ENCODE results near the gene TRAT1.
A peak's percentile ranks its signal among the peaks of the same experiment; 100 is the strongest.
"Not testable (repeated sequence)": the region's sequence is repeated elsewhere in the genome, so short reads cannot be mapped to it uniquely, and the experiment has no call there.

Gene TRAT1, protein sequence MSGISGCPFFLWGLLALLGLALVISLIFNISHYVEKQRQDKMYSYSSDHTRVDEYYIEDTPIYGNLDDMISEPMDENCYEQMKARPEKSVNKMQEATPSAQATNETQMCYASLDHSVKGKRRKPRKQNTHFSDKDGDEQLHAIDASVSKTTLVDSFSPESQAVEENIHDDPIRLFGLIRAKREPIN

DNA sequence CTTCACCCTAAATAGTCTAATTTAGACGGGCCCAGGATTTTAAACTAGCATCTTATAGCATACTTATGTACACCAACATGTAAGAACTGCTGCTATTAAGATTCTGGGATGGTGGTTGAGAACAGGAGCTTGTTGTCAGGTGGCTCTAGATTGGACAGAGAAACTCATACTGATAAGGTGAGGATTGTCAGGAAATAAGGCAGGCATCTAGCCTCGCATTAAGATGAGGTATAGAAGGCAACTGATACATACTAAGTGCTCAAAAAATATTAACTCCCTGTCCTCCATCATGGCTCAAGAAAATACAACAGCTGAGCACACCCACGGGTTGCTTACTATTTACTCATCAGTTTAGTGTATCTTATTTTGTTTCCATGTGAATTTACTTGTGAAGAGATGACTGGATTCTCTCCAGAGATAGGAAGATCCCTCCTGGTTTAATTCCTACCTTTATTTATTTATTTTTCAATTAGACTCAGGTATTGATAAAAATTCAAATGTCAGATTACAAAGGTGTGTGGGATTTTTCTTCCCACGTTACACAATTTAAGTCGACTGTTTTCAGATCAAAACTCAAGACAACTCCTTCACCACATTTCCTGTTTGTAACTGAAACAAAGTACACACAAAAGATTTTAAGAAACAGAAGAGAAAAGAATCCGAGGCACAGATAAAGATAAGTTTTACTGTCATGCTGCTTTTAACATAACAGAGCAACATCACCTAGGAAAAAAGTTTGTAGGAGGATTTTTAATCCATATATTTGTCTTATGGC, at the start of gene TRAT1:
TRAT1 (plus strand) TSS at position 664 of the 775 bp plus-strand sequence. CDS start 142 bp downstream, outside the sequence.
- DNase-seq (ENCODE audit: low read depth, low spot score) = no peak

DNA sequence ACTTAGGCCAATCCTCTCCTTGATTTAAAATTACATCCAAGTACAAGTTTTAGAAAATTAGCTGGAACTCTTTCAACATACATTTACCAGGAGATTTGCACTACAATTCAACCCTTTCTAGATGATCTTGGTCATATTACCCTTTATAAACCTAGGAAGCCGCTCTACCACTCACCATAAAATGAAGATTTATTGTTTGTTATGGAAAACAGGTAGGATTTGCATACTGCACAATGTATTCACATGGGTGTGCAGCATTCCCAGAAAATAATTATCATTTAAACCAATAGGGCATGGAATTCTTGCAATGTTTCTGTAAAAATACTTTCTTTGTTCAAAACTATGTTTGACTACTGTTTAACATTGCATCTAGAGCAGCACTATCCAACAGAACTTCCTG, 46.9 kb upstream of the TRAT1 start:
- no peak for DNase-seq (ENCODE audit: low read depth, low spot score)

DNA sequence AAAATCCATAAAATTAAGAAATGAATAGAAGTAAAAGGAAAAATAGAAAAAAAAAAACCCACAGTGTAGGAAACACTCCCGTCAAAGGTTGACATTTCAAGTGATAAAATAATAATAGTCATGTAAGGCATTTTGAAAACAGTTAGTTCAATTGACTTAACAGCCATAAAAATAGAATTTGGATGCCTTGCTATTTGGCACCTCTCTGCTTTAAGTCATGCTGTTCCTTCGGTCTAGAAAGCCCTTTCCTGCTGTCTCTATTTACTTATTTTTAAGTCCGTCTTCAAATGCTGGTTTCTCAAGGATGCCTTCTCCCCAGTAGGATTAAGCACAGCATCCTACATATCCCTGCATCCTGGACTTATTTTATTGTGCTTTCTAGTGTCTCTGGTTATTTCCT, 43.1 kb upstream of the TRAT1 start:
- no peak for DNase-seq (ENCODE audit: low read depth, low spot score)

DNA sequence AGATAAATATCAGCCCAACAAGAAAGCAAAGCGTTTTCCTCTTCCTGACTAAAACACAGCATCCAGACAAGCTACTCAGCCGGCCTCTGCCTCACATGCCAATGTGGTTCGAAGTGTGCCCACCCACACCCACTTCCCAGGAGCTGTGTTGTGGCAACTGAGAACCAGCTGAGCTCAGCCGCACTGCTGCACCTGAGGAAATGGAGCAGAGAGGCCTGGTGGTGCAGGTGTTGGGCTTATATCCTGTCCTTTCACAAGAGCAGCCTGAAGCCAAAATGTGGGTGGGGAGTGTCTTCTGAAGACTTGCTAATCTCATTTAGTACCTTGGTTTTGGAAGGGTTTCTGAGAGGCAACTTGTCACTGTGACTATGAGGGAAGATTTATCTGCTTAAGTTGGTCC, 42.4 kb upstream of the TRAT1 start:
- no peak for DNase-seq (ENCODE audit: low read depth, low spot score)

DNA sequence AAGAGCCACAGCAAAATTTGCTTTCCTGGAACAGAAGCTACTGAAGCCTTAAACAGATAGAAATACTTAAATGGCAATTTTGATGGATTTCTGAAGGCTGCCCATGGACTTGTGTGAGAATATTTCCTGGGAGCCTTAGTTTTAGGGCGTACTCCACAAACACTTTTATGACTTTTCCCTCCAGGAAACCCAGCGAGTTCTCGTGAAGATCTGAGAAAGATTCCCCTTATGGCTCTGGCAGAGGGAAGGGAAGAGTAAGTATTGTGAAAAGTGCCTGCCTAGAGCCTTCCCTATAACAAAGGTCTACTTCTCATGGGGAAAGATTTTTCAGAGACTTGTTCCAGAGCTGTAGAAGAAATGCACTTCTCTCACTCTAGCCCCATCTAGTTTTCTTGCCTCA, 31.1 kb upstream of the TRAT1 start:
- DNase-seq (ENCODE audit: low read depth, low spot score) = no peak

DNA sequence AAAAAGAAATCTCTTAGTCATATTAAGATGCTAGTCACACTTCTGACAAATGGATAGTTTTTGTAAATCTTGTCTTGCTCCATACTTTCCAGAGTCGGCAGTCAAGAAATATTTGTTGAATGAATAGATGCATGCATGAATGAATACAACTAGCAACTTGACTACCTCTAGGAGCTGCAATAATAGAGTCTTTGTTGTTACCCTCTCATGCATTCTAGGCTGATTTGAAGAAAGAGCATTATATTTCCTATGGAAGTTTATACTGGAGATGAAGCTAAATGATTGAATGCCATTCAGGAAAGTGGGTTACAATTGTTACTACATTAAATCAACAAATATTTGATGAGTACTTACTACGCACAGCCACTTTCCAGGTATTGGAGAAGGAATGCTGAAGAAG, 18.1 kb upstream of the TRAT1 start:
- DNase-seq (ENCODE audit: low read depth, low spot score) = no peak

DNA sequence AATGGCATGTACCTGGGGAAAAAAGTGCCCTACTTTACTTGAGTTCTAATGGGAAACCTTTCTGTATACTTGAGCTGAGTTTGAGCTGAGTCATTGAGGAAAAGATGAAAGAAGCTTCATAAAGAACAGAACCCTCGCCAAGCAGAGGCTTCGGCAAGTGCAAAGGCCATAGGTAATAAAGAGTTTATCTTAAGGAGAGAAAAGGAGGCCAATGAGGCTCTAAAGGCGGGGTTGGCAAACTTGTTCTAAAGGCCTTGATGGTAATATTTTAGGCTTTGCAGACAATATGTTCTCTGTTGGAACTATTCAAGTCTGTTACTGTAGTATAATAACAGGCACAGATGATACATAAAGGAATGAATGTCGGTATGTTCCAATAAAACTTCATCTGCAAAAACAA, 17.6 kb upstream of the TRAT1 start:
- DNase-seq (ENCODE audit: low read depth, low spot score) = no peak

DNA sequence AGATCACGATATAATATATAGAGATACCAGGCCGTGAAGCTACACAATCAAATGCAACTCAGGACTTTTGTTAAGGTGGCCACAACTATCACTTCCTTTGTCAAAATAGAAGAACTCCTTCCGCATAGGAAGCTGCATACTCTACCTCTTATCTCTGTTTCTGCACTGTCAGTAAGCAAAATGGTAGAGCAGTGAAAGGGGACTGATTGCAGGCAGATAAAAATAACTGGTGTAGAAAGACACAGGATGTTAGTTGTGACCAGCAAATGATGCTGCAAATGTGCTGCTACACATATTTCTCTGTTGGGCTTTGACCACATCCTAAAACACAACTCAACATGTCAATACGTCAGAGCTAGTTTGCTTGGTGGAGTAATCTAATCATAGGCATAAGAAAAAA, 16.3 kb upstream of the TRAT1 start:
- DNase-seq (ENCODE audit: low read depth, low spot score) = no peak

DNA sequence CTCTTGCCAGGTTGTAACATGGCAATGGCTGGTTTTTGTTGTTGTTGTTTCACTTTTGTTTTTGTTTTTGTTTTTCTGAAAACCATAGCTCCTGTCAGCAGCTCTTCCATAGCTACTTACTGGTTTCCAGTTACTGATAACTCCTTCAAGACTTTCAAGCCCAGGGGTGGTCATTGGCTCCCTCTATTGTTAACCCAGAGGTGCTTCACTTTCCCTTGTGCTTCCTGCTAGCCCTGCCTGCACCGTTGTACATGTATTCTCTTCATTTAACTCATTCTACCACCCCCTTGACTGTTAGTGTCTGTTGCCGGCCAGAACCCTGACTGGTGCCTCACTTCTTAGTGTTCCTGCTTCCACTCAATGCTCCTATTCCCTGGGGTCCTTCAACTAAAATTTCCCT, 4.2 kb upstream of the TRAT1 start:
- peak; percentile 64 for DNase-seq (ENCODE audit: low read depth, low spot score)

DNA sequence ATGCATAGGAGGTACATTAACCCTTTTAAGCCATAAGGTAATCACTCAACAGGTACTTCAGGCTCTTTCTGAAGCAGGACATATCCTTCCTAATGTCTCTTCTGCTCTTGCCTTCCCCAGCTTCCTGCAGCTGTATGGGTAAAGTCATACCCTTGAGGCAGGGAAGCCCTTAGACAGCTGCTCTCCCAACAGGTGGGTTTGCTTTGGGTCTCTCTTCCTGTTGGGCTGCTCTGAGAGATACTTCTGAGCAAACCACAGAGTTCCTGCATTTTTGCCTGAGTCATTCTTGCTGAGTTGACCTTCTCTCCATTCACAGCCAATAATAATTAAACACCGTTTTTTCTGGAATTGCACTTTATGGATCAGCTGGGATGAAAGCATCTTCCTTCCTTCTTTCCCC, 2.0 kb upstream of the TRAT1 start:
- DNase-seq (ENCODE audit: low read depth, low spot score) = no peak

DNA sequence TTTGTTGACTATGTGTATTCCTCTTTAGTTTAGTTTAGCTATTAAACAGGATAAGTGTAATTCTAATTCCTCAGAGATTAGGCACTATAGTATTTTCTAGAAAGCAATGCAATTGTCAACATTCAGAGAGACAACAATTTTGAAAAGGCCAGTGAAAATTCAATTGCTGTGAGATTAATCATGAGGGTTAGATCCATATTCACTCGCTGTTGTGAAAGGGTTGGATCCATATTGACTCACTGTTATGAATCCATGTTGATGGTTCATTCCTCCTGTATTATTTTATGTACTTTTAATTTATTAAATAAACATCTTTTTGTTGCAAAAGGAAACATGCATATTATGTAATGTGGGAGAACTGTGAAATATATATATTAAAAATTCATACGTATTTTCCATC, 641 bp downstream of the TRAT1 start:
- no peak for DNase-seq (ENCODE audit: low read depth, low spot score)

DNA sequence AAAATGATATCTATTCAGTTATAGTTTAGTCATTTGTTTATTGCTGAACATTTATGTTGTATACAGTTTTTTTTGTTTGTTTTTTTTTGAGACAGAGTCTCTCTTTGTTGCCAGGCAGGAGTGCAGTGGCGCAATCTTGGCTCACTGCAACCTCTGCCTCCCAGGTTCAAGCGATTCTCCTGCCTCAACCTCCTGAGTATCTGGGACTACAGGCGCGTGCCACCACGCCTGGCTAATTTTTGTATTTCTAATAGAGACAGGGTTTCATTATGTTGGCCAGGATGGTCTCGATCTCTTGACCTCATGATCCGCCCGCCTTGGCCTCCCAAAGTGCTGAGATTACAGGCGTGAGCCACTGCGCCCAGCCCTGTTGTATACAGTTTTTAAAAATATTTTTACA, 1.2 kb downstream of the TRAT1 start:
- DNase-seq (ENCODE audit: low read depth, low spot score) = not testable (repeated sequence)

DNA sequence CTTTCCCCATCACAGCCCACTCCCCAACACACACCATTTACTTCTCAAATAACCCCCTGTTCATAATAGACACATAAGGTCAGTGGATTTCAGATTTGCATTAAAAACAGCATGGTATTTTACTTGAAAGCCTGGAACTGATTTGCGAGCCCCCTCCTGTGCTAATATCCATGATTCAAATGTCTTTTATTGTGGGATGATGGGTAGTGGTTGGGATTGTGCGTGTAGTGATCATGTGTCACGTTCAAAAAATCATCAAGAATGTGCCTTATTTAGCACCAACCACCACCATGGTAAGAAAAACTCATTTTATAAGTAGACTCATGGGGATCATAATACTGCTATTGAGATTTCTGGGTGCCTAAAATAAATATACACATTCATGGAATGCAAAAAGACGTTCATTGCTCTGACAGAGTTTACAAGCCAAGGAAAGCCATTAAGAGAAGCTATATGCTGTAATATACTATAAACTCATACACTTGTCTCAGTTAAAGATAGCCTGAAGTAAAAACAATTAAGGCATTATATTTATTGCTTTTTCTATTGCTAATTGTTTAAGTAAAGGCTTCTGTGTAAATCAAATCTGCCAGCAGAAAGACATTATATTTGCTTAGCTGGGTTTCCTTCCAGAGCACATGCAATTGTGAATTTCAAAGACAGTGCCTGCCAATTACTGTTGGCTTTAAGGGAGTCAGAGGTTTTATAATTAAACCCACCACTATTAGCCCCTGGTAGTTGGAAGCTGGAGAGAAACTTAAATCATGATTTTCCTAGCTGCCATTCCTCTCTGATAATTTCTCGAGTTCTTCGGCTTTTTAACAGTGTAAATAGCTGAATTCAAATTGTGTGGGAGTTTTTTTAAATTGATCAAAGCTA, 4.0 kb downstream of the TRAT1 start:
- no peak for DNase-seq (ENCODE audit: low read depth, low spot score)

DNA sequence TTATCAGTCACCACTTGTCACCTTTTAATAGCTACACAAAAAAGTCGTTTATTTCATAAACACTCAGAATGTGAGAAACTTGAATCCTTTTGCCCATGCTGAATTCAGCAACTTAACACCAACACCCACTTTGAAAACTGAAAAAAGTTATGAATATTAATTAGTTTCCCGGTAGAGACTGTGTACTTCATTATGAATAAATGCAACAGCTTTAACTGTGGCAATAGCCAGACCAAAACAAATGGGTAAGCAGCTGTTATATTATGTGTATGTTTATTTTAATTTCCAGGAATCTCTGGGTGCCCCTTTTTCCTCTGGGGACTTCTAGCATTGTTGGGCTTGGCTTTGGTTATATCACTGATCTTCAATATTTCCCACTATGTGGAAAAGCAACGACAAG, 7.8 kb downstream of the TRAT1 start:
- DNase-seq (ENCODE audit: low read depth, low spot score) = no peak

DNA sequence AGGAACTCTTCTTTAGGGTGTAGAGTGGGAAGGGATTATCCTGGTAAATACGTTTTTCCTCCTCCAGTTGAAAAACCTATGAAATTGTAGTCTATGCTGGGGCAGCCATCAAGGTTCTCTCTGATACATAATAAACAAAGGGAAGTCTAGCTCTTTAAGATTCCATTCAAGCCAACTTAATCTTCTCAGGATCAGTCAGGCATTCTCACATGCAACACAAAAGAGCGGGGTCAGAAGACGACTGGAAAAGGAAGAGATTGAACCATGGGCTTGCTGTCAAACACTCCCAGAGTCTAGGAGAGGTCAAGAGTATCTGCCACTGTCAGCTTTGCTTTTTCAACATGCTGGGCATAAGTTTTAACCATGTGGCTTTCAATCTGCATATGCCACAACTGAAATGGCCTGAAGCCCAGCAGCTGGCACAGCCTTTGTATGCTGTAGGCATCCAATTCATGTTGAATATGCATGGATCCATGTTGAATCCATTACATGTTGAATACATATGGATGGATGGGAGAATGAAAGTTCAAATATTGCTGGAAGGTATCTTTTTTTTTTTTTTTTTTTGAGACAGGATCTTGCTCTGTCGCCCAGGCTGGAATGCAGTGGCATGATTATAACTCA, 8.5 kb downstream of the TRAT1 start:
- no peak for DNase-seq (ENCODE audit: low read depth, low spot score)

DNA sequence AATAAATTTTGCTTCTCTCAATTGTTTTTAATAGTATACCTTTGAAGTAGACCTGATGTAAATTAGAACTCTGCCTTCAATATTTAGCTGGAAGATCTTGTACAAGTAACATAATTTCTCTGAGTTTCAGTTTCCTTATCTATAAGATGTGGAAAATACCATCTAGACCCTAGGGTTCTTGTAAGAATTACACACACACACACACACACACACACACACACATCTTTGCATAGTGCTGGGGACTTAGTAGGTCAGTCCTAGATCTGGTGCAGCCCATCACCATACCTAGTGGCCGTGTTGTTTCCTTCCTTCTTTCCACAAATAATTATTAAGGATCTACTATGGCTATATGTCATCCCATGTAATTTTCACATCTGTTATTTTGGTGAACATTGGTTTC, 11.0 kb downstream of the TRAT1 start:
- DNase-seq (ENCODE audit: low read depth, low spot score) = no peak

DNA sequence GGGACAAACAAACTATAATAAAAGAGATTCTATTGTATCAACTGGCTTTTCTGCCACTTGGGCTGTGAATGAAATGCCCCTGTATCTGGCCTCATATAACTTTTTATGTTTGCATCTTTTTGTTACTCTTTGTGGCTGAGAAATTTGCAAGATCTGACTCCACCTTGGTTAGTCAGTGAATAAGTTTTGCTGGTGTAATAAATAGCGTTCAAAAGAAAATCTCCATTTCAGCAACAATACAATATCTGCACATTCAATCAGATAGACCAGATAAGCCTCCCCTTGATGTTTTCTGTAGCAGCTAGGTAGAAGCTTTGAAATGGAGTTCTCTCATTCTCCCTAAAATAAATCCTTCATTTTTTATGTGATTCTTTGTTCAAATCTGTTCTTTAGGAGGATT, 12.0 kb downstream of the TRAT1 start:
- DNase-seq (ENCODE audit: low read depth, low spot score) = no peak

DNA sequence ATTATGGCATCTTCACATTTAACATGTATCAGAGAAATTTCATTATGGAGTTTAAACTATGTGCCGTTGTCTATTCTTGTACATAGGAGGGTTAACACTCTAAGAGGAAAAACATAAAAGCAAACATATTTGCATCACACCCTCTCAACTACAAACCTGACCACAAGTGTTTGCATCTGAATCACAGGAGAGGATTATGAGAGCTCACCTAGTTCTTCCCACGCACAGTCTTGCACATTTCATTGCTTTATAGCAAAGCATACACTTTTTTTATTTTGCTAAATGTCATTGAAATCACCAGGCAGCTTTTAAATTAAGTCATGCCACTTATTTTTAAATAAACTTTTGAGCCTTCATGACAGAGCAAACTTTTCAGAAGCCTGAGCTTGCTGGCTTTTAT, 12.5 kb downstream of the TRAT1 start:
- no peak for DNase-seq (ENCODE audit: low read depth, low spot score)

DNA sequence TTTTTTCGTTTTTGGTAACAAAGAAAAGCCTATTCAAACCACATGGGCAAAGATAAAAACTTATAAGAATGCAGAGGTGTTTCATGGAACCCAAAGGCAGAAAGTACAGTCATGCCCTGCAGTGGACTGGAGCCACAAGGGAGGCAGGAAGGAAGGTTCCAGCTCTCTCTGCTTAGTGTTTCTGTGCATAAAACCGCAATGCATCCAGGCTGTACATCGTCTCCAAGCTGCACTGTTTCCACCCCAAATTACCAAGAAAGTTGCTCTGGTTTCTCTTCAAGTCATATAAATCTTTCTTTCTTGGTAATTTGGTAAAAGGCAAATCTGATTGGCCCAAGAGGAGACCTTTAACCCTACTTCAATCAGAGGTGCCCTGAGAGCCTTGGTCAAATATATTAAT, 15.8 kb downstream of the TRAT1 start:
- DNase-seq (ENCODE audit: low read depth, low spot score) = no peak

DNA sequence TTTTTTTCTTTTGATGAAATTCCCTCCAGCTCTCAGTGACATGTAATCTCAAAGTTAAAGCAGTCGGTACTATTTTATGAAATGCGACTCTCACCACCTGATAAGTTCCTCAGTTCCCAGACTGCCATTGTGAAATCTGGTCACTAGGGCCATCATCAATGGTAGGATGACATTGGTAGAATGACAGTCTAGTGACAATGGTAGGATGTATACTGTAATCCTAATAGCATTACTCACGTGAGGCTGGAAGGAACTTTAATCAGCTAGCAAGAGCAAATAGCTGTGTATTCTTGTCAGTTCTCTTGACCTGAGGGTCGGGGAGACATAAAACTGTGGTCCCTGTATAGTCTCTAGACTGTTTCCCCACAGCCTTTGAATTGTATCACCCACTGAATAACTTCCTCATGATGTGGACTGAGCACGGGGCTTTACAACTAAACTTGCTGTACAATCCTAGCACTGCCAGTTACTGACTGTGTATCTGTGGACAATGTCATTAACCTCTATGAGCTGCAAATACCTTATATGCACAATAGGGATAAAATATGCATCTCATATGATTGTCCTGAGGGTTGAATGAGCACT, 23.2 kb downstream of the TRAT1 start:
- no peak for DNase-seq (ENCODE audit: low read depth, low spot score)

DNA sequence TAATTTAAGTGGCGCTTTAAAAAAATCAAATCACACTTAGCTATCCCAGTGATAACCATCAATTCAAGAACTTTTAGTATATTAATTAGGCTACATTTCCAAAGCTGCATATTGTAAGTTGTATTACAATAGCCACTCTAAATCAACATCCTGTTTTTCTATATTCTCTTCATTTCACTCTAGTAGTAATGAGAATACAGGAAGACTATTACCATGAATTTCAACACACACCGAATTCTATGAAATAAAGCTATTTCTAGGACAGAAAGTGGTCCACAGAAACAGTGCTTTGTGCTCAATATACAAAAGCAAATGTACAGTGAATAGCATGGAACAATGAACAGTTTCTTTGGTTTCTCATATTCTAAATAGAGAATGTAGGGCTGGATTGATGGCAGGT, 24.6 kb downstream of the TRAT1 start:
- DNase-seq (ENCODE audit: low read depth, low spot score) = no peak

DNA sequence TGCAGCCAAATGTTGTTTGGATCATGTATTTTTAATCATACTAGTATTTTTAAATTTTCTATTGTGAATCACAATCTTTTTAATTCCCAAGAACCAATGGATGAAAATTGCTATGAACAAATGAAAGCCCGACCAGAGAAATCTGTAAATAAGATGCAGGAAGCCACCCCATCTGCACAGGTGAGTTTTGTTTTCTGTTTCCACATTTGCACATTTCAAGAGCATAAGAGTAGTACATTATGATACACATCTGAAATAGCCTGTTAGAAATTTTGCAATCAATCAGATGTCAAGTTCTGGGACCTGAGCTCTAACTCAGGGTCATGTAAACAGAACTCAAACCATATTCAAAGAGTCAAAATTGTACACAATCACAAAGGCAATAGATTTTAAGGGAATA, 26.5 kb downstream of the TRAT1 start:
- DNase-seq (ENCODE audit: low read depth, low spot score) = no peak
